EL (cell line): Measurements from ENCODE around the gene HDC.

ENCODE experiments used
- DNase-seq: peaks from one replicate; pipeline ENCODE4 v3.0.0-alpha.2; 2016

HDC gene

DNA sequence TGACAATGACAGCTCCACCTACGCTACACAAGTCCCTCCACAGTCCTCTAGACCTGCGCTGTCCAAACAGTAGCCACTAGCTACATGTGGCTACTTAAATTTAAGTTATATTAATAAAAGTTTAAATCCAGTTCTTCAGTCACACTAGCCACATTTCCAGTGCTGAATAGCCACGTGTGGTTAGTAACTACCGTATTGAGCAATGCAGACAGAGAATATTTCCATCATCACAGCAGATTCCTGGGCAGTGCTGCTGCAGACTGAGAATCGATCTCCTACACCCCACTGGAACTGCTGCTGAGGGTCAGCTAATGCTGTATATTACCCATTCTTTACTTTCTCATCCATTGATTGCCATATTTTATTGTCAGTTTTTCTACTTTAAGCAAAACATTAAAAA is 40.9 kb downstream of the HDC start:
- DNase-seq, result no peak

DNA sequence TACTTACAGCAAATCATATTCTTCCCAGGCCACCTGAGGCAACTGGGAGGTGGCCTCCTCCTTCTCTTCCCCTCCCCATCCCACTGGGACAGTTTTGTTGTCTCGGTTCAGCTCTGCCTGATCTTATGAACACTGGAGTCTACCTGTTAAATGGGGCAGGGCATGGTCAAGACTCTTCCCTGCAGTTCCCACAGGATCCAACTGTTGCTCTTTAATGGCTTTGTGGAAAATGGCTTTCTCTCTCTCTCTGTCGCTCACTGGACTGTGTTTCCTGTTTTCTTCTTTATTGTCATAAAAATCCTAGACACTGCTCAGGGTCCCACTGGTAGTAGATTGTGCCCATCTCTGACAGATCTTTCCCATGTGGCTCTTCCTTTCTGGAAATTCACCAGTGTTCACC is 43.3 kb downstream of the HDC start:
- DNase-seq, result no peak

DNA sequence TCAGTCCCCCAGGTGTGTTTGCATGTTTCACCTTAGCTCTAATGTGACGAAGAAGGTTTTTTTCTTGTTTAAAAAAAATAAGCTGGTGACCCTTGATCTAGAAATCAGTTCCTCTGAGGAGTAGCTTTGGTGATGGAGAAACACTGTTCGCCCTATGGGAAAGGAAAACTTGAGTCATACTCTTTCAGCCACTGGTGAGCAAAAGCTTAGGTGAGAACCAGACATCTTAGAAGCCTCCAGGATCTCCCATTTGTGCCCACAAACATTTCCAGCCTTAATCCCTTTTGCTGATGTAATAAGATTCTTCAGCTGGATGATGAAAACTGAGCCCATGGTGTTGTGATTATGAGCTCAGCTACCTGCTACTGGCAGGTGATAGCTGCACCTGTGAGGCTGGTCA is 45.7 kb downstream of the HDC start:
- no peak for DNase-seq

DNA sequence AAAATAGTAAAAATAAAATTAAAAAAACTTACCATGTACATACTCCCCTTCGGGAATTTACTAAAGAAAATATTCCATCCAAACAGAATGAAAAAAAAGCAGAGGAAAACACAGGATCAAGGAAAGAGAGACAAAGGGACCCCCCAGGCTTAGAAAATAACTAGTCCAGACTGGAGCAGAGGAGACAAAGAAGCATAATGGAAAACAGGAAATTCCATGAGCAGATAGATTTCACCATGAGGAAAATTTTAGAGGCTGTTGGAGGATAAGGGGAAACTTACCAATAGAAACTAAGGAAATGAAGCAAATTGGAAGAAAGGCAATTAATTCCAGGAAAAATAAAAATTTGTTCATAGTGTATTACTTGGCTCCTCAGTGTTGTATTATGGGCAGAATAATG is 46.8 kb downstream of the HDC start:
- no peak for DNase-seq

DNA sequence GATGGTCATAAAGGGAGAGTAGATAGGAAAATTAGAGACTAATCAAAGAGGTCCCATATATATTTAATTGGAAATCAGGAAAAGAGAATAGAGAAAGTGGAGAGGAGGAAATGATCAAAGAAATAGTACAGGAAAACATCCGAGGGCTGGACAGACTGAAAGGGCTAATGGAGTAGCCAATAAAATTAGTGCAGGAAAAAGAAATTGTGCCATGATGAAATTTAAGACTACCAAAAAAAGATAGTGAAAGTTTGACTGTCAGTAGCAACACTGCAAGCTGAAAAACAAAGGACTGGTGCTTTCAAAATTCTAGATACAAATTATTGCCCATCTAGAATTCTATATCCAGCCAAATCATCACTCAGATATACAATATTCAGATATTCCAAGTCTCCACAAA is 47.2 kb downstream of the HDC start:
- DNase-seq, result no peak

DNA sequence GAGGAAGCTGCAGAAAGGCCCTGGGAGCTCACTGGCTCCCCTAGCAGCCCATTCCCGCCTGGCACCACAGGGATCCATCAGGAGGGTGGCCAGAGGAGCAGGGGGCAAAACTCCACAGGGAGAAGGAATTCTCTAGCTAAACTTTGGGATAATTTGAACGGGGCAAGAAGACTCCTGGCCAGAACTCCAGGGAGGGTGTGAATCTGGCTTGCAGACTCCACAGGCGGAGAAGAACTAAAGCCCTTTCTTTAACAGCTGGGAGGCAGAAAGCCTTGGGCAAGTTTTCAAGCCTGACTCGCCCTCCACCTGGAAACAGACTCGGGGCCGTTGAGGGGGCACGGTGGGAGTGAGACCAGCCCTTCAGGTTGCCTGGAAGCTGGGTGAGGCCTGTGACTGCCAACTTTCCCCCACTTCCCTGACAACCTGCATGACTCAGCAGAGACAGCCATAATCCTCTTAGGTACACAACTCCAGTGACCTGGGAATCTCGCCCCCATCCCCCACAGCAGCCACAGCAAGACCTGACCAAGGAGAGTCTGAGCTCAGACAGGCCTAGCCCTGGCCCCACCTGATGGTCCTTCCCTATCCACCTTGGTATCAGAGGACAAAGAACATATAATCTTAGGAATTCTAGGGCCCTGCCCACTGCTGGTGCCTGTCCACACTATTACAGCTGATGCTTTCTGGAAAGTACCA is 54.9 kb downstream of the HDC start:
- DNase-seq, result no peak

DNA sequence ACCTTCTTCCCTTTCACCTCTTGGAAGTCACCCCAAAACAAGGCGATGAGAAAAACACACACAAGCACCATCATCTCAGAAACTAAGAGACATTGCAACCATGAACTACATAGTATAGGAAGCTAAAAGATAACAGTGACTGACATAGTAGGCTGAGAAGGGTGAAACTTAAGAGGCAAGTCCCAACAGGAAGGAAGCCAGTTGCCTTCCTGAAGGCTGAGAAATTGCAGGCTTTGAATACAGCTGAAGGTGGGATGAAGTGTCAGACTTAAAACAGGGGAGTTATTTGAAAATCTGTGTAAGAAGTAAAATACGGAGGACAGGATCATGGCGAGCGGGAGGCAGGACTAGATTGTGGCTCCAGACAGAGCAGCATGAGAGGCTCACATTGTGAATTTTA is 55.7 kb downstream of the HDC start:
- DNase-seq, result no peak

DNA sequence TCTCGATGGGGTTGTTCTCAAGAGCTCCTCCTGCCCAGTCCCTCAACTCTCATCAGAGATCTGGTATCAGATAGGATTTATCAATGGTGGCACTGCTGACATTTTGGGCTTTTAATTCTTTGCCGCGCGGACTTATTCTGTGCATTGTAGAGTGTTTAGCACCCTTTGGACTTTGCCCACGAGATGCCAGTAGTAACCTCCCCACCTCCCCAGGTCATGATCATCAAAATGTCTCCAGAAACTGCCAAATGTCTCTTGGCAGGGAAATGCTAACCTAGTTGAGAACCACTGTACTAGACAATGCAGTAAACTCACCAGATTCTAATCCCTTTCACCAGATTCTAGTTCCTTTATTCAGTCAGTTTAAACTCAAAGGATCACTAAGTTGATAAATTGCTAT is 59.5 kb downstream of the HDC start:
- DNase-seq, result no peak

DNA sequence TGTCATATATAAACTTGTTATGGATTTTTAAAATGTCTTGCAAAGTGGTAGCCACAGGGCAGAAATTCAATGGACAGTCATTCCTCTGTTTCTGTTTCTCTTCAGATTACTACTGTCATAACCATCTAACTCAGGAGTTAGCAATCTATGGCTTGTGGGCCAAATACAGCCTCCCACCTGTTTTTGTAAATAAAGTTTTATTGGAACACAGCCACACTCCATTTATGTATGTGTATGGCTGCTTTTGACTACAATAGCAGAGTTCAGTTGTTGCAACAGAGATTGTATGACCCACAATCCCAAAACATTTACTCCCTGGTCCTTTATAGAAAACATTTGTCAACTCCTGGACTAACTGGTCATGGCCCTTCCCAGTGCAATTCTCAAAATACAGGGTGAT is 63.5 kb downstream of the HDC start:
- no peak for DNase-seq

DNA sequence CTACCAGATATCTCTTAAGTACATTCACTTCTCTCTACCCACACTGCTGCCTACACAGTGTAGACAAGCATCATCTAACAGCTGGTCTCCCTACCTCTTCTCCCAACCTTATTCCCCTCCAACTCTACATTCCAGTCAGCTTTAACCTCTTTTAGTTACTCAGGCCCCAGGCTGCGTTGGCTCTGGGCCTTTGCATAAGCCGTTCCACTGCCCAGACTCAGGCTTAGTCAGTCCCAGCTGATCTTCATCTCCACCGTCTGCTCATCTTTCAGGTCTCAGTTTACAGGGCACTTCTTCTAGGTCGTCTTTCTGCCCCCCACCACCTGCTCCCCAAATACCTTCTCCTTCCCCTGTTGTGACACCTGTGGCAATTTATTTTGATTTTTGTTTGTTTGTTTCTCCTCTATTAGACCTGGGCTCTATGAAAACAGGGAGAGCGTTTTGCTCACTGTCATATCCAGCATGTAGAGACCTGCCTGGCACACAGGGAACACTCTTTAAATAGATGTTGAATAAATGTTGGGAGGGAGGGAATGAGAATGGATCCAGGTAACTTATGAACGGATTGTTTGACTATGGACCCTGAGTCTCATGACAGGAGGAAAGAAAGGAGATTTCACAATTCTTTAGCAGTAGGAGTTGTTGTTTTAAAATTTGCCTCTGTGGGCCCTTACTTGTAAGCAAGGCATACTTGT is 72.5 kb downstream of the HDC start:
- no peak for DNase-seq

DNA sequence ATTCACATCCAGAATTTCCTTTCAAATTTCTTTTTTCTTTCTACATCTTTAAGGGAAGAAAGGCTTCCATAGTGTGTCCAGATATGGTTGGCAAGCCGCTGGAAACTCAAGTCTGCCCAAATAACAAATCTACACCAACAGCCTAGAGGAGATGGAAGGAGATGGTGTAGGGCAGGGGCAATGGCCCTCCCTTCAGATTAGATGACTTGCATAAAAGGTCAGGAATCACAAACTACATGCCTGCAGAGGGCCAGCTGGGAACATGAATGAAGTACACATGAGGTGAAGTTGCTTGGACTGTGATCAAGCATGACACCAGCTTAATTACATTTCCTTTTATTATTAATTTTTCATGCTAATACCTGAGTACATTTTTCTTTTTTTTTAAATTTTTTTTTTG is 73.4 kb downstream of the HDC start:
- DNase-seq, result no peak
